NCI-H510A (cell line): ENCODE measurements around the gene SCFD1.
"Not testable (repeated sequence)": the region's sequence is repeated elsewhere in the genome, so short reads cannot be mapped to it uniquely, and the experiment has no call there.

Experiments
- DNase-seq: peaks from one replicate; lab custom pipeline; 2025; lab: John Stamatoyannopoulos, UW

SCFD1 gene

GRCh38 chr14:30678926-30679431 lies 56.9 kb downstream of the SCFD1 start:
- DNase-seq, result no peak

- DNase-seq, result no peak
Observed at GRCh38 chr14:30680036-30680435, 57.9 kb downstream of the SCFD1 start.

GRCh38 chr14:30680776-30681175 lies 58.7 kb downstream of the SCFD1 start:
- not testable (repeated sequence) for DNase-seq

GRCh38 chr14:30681752-30682355 lies 59.7 kb downstream of the SCFD1 start:
- DNase-seq, result no peak

- DNase-seq, result peak; percentile 6
Observed at GRCh38 chr14:30690487-30691355, 68.6 kb downstream of the SCFD1 start.

- no peak for DNase-seq
Observed at GRCh38 chr14:30691751-30692398, 69.8 kb downstream of the SCFD1 start.

- no peak for DNase-seq
Observed at GRCh38 chr14:30692669-30693068, 70.5 kb downstream of the SCFD1 start.

GRCh38 chr14:30698463-30698862 lies 76.3 kb downstream of the SCFD1 start:
- DNase-seq, result no peak

- DNase-seq, result no peak
Observed at GRCh38 chr14:30706704-30707103, 84.6 kb downstream of the SCFD1 start.

- no peak for DNase-seq
Observed at GRCh38 chr14:30708157-30708556, 86.0 kb downstream of the SCFD1 start.

GRCh38 chr14:30709201-30709600 lies 87.1 kb downstream of the SCFD1 start:
- no peak for DNase-seq

GRCh38 chr14:30710876-30711275 lies 88.8 kb downstream of the SCFD1 start:
- no peak for DNase-seq

- no peak for DNase-seq
Observed at GRCh38 chr14:30719137-30719536, 97.0 kb downstream of the SCFD1 start.

- DNase-seq, result no peak
Observed at GRCh38 chr14:30725763-30726162, 103.6 kb downstream of the SCFD1 start.

- DNase-seq, result no peak
Observed at GRCh38 chr14:30728471-30728870, 106.4 kb downstream of the SCFD1 start.

- no peak for DNase-seq
Observed at GRCh38 chr14:30737916-30738315, 115.8 kb downstream of the SCFD1 start.

GRCh38 chr14:30738978-30739377 lies 116.9 kb downstream of the SCFD1 start:
- DNase-seq, result no peak

- no peak for DNase-seq
Observed at GRCh38 chr14:30748343-30748742, 126.2 kb downstream of the SCFD1 start.

GRCh38 chr14:30751646-30752416 lies 129.7 kb downstream of the SCFD1 start:
- no peak for DNase-seq

- no peak for DNase-seq
Observed at GRCh38 chr14:30753452-30753851, 131.3 kb downstream of the SCFD1 start.

GRCh38 chr14:30754778-30755177 lies 132.7 kb downstream of the SCFD1 start:
- DNase-seq, result no peak

GRCh38 chr14:30756594-30756993 lies 134.5 kb downstream of the SCFD1 start:
- no peak for DNase-seq
